ENCODE data around the gene OR4Q3. TPM values are rescaled to one million over a fixed set of nuclear protein-coding genes. Genes with fewer than 3 reads are reported as not detected.
"Not testable (repeated sequence)": the region's sequence is repeated elsewhere in the genome, so short reads cannot be mapped to it uniquely, and the experiment has no call there.

Gene OR4Q3
- total and polyA plus RNA-seq, 2 experiments from 2014 or later, result not detected

GRCh38 chr14:19754172-19754571, 10.8 kb downstream of the OR4Q3 start:
- H3K79me2 ChIP-seq (ENCODE audit: insufficient read depth), result no peaks in the 10 kb centered on the region

GRCh38 chr14:19771491-19771890, 28.1 kb downstream of the OR4Q3 start:
- 4 to 5% methylated on average over 3 of the region's 3 CpGs for WGBS, 2 experiments (ENCODE audit: low coverage in 1 of 2, low lambda C conversion rate in 2 of 2, missing lambda C conversion rate in 2 of 2)
- in situ Hi-C loops (cut with MboI), result not testable (repeated sequence)

More at GRCh38 chr14:19754172-19754571, 10.8 kb downstream of the OR4Q3 start:
- Histone ChIP-seq H3K4me1 (ENCODE audit: insufficient read depth) (no peaks in the 10 kb centered on the region), H4K20me1 (ENCODE audit: insufficient read depth) (no peaks in the 10 kb centered on the region), H3K27ac (no peak overlapping the region), H3K36me3 (ENCODE audit: low read depth) (no peaks in the 10 kb centered on the region), H3K9me2 (ENCODE audit: insufficient read depth) (no peaks in the 10 kb centered on the region), H2AFZ (no peak overlapping the region), H3K9me3 (ENCODE audit: low read depth) (peaks cover 3% of the 10 kb centered on the region), H3K4me3 (no peak overlapping the region), H3F3A (ENCODE audit: insufficient read depth) (no peaks in the 10 kb centered on the region), H3K9ac (no peak overlapping the region), H3K4me2 (ENCODE audit: unreplicated experiment) (no peak overlapping the region), H3K27me3 (replicated peaks; ENCODE audit: insufficient read depth) (no peaks in the 10 kb centered on the region)
- no peak for DNase-seq
- TF ChIP-seq EZH2 (IDR thresholded peaks at IDR 0.05; ENCODE audit: insufficient read depth, poor library complexity, severe bottlenecking), result no peak
- no peak for TF ChIP-seq EZH2phosphoT487 (IDR thresholded peaks at IDR 0.05; ENCODE audit: insufficient read depth, low read depth)
- 5 to 8% methylated on average over 2 of the region's 2 CpGs for WGBS, 2 experiments (ENCODE audit: low coverage in 1 of 2, low lambda C conversion rate in 2 of 2, missing lambda C conversion rate in 2 of 2)
- in situ Hi-C loops (cut with MboI), result no loop called here

GRCh38 chr14:19771895-19772430, 28.6 kb downstream of the OR4Q3 start:
- 53 to 56% methylated on average over 1 of the region's 1 CpG for WGBS, 2 experiments (ENCODE audit: low coverage in 1 of 2, low lambda C conversion rate in 2 of 2, missing lambda C conversion rate in 2 of 2)
- no peak overlapping the region for H3K27ac ChIP-seq
- H3K27me3 ChIP-seq (replicated peaks; ENCODE audit: insufficient read depth), result no peaks in the 10 kb centered on the region
- no peak overlapping the region for H3K9ac ChIP-seq
- H3K9me3 ChIP-seq (ENCODE audit: low read depth), result peaks cover 6% of the 10 kb centered on the region
- no peak overlapping the region for H2AFZ ChIP-seq
- no peak for DNase-seq
- H3K79me2 ChIP-seq (ENCODE audit: insufficient read depth), result no peaks in the 10 kb centered on the region
- H4K20me1 ChIP-seq (ENCODE audit: insufficient read depth), result no peaks in the 10 kb centered on the region
- H3K4me1 ChIP-seq (ENCODE audit: insufficient read depth), result no peaks in the 10 kb centered on the region
- H3K36me3 ChIP-seq (ENCODE audit: low read depth), result no peaks in the 10 kb centered on the region
- H3K4me3 ChIP-seq, result no peak overlapping the region
- H3F3A ChIP-seq (ENCODE audit: insufficient read depth), result no peaks in the 10 kb centered on the region
- in situ Hi-C loops (cut with MboI), result no loop called here
- no peak overlapping the region for H3K4me2 ChIP-seq (ENCODE audit: unreplicated experiment)
- no peaks in the 10 kb centered on the region for H3K9me2 ChIP-seq (ENCODE audit: insufficient read depth)
- TF ChIP-seq EZH2 (IDR thresholded peaks at IDR 0.05; ENCODE audit: insufficient read depth, poor library complexity, severe bottlenecking) (no peak), EZH2phosphoT487 (IDR thresholded peaks at IDR 0.05; ENCODE audit: insufficient read depth, low read depth) (no peak)

More at GRCh38 chr14:19771491-19771890, 28.1 kb downstream of the OR4Q3 start:
- not testable (repeated sequence) for H3K79me2 ChIP-seq (ENCODE audit: insufficient read depth); H3K9me2 ChIP-seq (ENCODE audit: insufficient read depth); H3K27me3 ChIP-seq (replicated peaks; ENCODE audit: insufficient read depth); H3K4me2 ChIP-seq (ENCODE audit: unreplicated experiment); DNase-seq; H3K27ac ChIP-seq; H3K36me3 ChIP-seq (ENCODE audit: low read depth); H3F3A ChIP-seq (ENCODE audit: insufficient read depth); H4K20me1 ChIP-seq (ENCODE audit: insufficient read depth); H3K9ac ChIP-seq; H2AFZ ChIP-seq; H3K9me3 ChIP-seq (ENCODE audit: low read depth); H3K4me1 ChIP-seq (ENCODE audit: insufficient read depth); H3K4me3 ChIP-seq

GRCh38 chr14:19772454-19772853, 29.1 kb downstream of the OR4Q3 start:
- in situ Hi-C loops (cut with MboI); H3K9ac ChIP-seq: not testable (repeated sequence)
- 11 to 15% methylated on average over 2 of the region's 2 CpGs for WGBS, 2 experiments (ENCODE audit: low coverage in 1 of 2, low lambda C conversion rate in 2 of 2, missing lambda C conversion rate in 2 of 2)

DNA sequence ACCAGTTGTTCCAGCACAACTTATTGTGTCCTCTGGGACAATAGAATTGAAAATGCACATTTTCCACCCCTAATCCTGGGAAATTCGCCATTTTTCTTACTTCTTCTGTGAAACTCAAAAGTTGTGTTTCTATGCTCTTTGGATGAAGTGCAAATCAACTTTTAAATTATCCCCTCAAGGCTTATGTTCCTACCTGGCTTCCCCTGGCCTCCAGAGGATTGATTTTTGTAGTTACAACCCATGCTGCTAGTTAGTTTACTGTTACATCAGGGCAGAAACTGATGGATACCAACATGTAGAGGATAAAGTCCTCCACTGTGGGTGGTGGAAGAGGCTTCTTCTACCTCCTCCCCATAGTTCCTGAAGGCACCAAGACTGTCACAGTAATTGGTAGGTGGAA, 29.8 kb downstream of the OR4Q3 start, which contains the start of gene OR4M1:
Gene OR4M1 (plus strand): TSS at position 301 of the 400 bp plus-strand sequence. CDS start 6,819 bp downstream, outside the sequence.
- H4K20me1 ChIP-seq (ENCODE audit: insufficient read depth); H3K9me3 ChIP-seq (ENCODE audit: low read depth); DNase-seq; in situ Hi-C loops (cut with MboI); H3F3A ChIP-seq (ENCODE audit: insufficient read depth); H2AFZ ChIP-seq; H3K9ac ChIP-seq; H3K36me3 ChIP-seq (ENCODE audit: low read depth); H3K4me3 ChIP-seq; H3K79me2 ChIP-seq (ENCODE audit: insufficient read depth); H3K4me1 ChIP-seq (ENCODE audit: insufficient read depth); H3K9me2 ChIP-seq (ENCODE audit: insufficient read depth); H3K4me2 ChIP-seq (ENCODE audit: unreplicated experiment); H3K27me3 ChIP-seq (replicated peaks; ENCODE audit: insufficient read depth); H3K27ac ChIP-seq: not testable (repeated sequence)
- WGBS, 2 experiments (ENCODE audit: low coverage in 1 of 2, low lambda C conversion rate in 2 of 2, missing lambda C conversion rate in 2 of 2), result 0 to 1% methylated on average over 1 of the region's 1 CpG

More at GRCh38 chr14:19772454-19772853, 29.1 kb downstream of the OR4Q3 start:
- not testable (repeated sequence) for H3K4me2 ChIP-seq (ENCODE audit: unreplicated experiment); H3K27me3 ChIP-seq (replicated peaks; ENCODE audit: insufficient read depth); H3K79me2 ChIP-seq (ENCODE audit: insufficient read depth); H3K27ac ChIP-seq; H2AFZ ChIP-seq; H4K20me1 ChIP-seq (ENCODE audit: insufficient read depth); H3K4me1 ChIP-seq (ENCODE audit: insufficient read depth); H3K4me3 ChIP-seq; DNase-seq; H3F3A ChIP-seq (ENCODE audit: insufficient read depth); H3K9me3 ChIP-seq (ENCODE audit: low read depth); H3K36me3 ChIP-seq (ENCODE audit: low read depth); H3K9me2 ChIP-seq (ENCODE audit: insufficient read depth)
